ENCODE results near the gene GNRH2. TPM values are rescaled to one million over a fixed set of nuclear protein-coding genes. Genes with fewer than 3 reads are reported as not detected.

GNRH2 gene
- total and polyA plus RNA-seq, 2 of the 8 experiments (the other 6 are each of a cell fraction or from before 2014, with no cell fraction given), result 0.09 to 0.82 TPM

GRCh38 chr20:3080939-3081388 is 37.5 kb downstream of the GNRH2 start:
- Histone ChIP-seq H4K91ac (replicated peaks; ENCODE audit: insufficient read length, low read length) (no peak overlapping the region), H3K4me3 (ENCODE audit: extremely low read depth in 1 of 4, insufficient read depth in 2 of 4, low read depth in 3 of 4, low read length in 4 of 4) (no peak overlapping the region), H3K4me2 (ENCODE audit: insufficient read depth in 1 of 2, low read depth in 2 of 2, low read length in 2 of 2) (no peak overlapping the region), H3K36me3 (ENCODE audit: control insufficient read depth in 2 of 4, insufficient read depth in 4 of 4, low read length in 3 of 4) (no peaks in the 10 kb centered on the region), H3K4me1 (replicated peaks in 1 of 4; ENCODE audit: control insufficient read depth in 3 of 4, insufficient read depth in 4 of 4, low read length in 3 of 4) (peaks cover 0 to 8% (median 6%) of the 10 kb centered on the region in 4 experiments; a peak in 5 of 7 replicates), H4K20me1 (replicated peaks in 1 of 2; ENCODE audit: control insufficient read depth in 1 of 2, insufficient read depth in 2 of 2, low read length in 2 of 2) (no peaks in the 10 kb centered on the region), H3K18ac (ENCODE audit: extremely low read depth, low read length) (no peak overlapping the region), H3K4ac (replicated peaks; ENCODE audit: insufficient read length, low read depth, low read length) (no peak overlapping the region), H3K79me2 (ENCODE audit: control insufficient read depth in 1 of 2, insufficient read depth in 2 of 2, low read length in 2 of 2) (no peaks in the 10 kb centered on the region), H3K9me3 (ENCODE audit: insufficient read depth in 2 of 2, low read depth in 1 of 2, low read length in 1 of 2) (no peaks in the 10 kb centered on the region), H4K5ac (ENCODE audit: insufficient read length, low read depth, low read length) (no peak overlapping the region), H3K56ac (replicated peaks; ENCODE audit: insufficient read length, low read depth, low read length) (no peak overlapping the region), H2AK5ac (ENCODE audit: low read depth, low read length) (no peak overlapping the region), H3K14ac (ENCODE audit: insufficient read length) (no peak overlapping the region), H3K27ac (ENCODE audit: low read depth, low read length) (no peak overlapping the region), H2BK12ac (ENCODE audit: low read depth, low read length) (no peak overlapping the region), H2BK5ac (ENCODE audit: low read depth, low read length) (no peak overlapping the region), H3K9ac (replicated peaks in 1 of 4; ENCODE audit: extremely low read depth in 1 of 4, low read depth in 3 of 4, low read length in 3 of 4) (no peak overlapping the region), H3K23ac (ENCODE audit: insufficient read length) (no peak overlapping the region), H2AFZ (ENCODE audit: low read length) (no peak overlapping the region), H2BK15ac (ENCODE audit: low read length) (no peak overlapping the region), H3K27me3 (replicated peaks in 1 of 4; ENCODE audit: control insufficient read depth in 3 of 4, extremely low read depth in 1 of 4, insufficient read depth in 3 of 4, low read length in 3 of 4) (peaks cover 27 to 43% (median 37%) of the 10 kb centered on the region in 4 experiments), H3K23me2 (ENCODE audit: low read depth, low read length) (peaks cover 11% of the 10 kb centered on the region; the same call in 1 of the 2 replicates), H3K79me1 (ENCODE audit: low read depth, low read length) (no peaks in the 10 kb centered on the region), H4K8ac (ENCODE audit: extremely low read depth, insufficient read depth, low read length) (no peak overlapping the region; the same call in 1 of the 2 replicates), H2BK120ac (replicated peaks; ENCODE audit: low read depth, low read length) (no peak overlapping the region), H2BK20ac (ENCODE audit: low read length) (no peak overlapping the region)
- 84% methylated on average over 6 of the region's 6 CpGs; no CpG with 5 or more reads in 1 of the 2 experiments for WGBS, 2 experiments (ENCODE audit: extremely low coverage in 1 of 2, insufficient coverage in 1 of 2, insufficient read length in 1 of 2, insufficient replicate concordance in 2 of 2, low coverage in 1 of 2, low lambda C conversion rate in 2 of 2, missing lambda C conversion rate in 1 of 2)
- ChIA-PET CTCF (ENCODE audit: partially characterized antibody) (interaction anchor here (4.1 kb wide), 1 partner anchor 12 kb away, joined by 14 read pairs; no protein-coding TSS in a partner anchor), POLR2A (ENCODE audit: partially characterized antibody) (no interaction called here)
- FAIRE-seq, result no peak
- no peak for DNase-seq (ENCODE audit: low read depth in 1 of 2, low spot score in 2 of 2)
- no peak for TF ChIP-seq CBX5 (IDR thresholded peaks at IDR 0.05; ENCODE audit: low read depth, low read length)
- no peak for TF ChIP-seq TAF1 (IDR thresholded peaks at IDR 0.05; ENCODE audit: low read depth, low read length)
- no peak for TF ChIP-seq SP4 (IDR thresholded peaks at IDR 0.05; ENCODE audit: low read length)
- no peak for TF ChIP-seq NANOG (IDR thresholded peaks at IDR 0.05; ENCODE audit: insufficient read depth, low read depth, low read length, poor library complexity, severe bottlenecking)
- no peak for TF ChIP-seq GABPA (IDR thresholded peaks at IDR 0.05; ENCODE audit: borderline replicate concordance, insufficient read depth, low read length)
- TF ChIP-seq RBBP5 (IDR thresholded peaks at IDR 0.05; ENCODE audit: borderline replicate concordance, low read depth, low read length), result no peak
- TF ChIP-seq YY1 (IDR thresholded peaks at IDR 0.05; ENCODE audit: low read depth, low read length), result no peak
- no peak for TF ChIP-seq CEBPB (IDR thresholded peaks at IDR 0.05; ENCODE audit: low read depth, low read length)
- TF ChIP-seq FOSL1 (IDR thresholded peaks at IDR 0.05; ENCODE audit: insufficient read depth, low read depth, low read length), result no peak
- no peak for TF ChIP-seq TCF12 (IDR thresholded peaks at IDR 0.05; ENCODE audit: low read depth, low read length)
- TF ChIP-seq, protein P1, sequence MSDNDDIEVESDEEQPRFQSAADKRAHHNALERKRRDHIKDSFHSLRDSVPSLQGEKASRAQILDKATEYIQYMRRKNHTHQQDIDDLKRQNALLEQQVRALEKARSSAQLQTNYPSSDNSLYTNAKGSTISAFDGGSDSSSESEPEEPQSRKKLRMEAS (IDR thresholded peaks at IDR 0.05), result no peak

Data from H1 (cell line).